GM21619 (cell line): ENCODE measurements around the gene FGF5.
"Not testable (repeated sequence)": the region's sequence is repeated elsewhere in the genome, so short reads cannot be mapped to it uniquely, and the experiment has no call there.

Source experiments
- ATAC-seq: cut with Tn5 transposase; IDR thresholded peaks from one replicate; pipeline ENCODE4 v1.9.1; 2021; ENCODE audit not compliant: unreplicated experiment

Gene FGF5

GRCh38 chr4:80253510-80253909 lies 13.0 kb upstream of the FGF5 start:
- ATAC-seq: no peak

DNA sequence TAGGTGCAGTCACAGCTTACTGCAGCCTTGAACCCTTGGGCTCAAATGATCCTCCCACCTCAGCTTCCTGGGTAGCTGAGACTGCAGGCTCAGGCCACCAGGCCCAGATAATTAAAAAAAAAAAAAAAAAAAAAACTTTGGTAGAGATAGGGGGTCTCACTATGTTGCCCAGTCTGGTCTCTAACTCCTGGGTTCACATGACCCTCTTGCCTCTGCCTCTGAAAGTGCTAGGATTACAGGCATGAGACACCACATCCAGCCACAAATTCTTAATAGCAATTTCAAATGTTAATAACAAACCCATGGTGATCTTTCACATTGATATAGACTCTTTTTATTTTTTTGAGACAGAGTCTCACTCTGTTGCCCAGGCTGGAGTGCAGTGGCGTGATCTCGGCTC lies 12.3 kb upstream of the FGF5 start:
- ATAC-seq: no peak

DNA sequence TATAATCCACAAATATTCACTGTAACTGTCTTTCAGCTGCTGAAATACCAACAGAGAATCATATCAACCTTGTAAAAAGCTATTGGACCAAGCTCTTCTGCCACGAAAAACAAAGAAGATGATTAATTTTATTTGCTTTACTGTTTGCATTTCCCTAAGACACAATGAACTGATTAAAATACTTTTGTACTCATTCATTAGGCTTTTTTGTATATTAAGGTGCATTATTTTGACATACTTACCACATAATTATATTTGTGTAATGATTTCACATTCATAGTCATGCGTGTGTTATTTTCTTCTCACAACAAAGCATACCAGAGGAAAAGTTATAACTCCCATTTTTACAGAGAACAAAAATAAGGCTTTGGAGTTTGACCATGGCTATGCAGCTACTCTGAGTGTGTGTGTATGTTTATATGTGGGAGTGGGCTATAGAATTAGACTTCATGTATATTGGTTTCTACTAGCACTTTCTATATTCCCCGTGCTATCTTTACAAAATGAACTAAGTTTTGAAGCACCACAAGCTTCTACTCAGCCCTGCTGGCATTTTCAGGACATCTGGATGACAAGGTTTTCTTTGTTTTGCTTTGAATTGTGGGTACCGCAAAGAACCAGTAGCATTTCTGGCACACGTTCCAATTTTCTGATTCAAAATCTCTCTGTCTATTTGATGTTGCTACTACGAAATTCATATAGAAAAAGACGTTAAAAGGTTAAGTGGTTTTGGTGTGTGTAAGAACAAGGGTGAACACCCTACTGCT lies 11.0 kb upstream of the FGF5 start:
- ATAC-seq: no peak

DNA sequence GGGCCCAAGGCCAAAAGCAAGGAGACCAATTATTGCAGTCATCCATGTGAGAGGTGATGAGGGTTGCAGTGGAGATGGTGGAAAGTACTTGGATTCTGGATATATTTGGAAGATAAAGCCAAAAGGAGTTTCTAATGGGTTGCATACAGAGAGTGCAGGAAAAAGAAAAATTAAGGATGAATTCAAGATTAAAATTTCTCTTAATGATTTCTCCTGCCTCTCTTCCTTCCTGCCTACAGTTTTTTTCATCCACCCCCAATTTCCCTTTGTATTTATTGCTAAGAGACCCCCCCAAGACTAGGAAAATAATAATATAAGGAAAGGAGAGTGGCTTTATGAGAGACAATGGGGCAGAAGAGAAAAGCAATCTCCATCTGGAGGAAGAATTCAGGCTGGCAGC lies 8.6 kb upstream of the FGF5 start:
- ATAC-seq: no peak

- ATAC-seq: no peak
Observed at GRCh38 chr4:80259012-80259411, 7.5 kb upstream of the FGF5 start.

DNA sequence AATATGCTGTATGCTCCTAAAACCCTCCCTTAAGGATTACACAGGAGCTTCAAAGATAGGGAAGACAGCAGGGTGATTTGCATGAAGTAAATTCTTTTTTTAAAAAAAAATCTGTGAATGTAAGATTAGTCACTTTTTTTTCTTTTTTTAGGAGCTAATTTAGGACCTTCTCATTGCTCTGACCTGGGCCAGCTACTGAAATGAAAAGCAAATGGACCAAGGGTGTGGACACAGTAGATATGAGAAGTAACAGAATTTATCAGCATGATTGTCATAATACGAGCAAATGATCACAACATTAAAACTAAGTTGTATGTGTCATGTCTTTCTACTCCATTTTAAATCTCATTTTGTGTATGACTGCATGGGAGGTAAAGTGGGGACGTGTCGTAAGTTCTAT lies 6.6 kb upstream of the FGF5 start:
- ATAC-seq: no peak

DNA sequence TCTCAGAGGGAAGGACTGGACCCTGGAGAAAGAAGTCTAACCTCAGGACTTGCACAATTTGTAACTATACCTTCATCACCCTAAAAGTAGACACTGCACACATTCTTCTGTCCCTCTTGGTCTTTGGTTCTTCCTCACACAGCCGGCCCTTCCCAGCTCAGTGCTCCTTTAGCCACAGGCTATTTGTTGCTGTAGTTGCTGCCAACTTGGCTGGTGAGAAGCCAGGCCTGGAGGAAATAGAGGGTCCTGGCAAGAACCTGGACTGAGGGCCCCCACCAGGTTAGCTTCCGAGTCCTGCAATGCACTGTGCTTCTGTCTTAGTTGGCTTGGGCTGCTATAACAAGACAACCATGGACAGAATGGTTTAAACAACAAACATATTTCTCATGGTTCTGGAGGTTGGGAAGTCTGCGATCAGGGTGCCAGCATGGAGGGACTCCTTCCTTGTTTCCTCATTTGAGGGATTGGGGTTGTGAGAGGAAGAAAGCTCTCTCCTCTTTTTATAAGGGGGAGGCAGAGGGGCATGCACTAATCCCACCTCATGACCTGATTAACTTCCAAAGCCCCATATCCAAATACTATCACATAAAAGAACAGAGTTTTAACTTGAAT lies 4.4 kb upstream of the FGF5 start:
- no peak for ATAC-seq

GRCh38 chr4:80263541-80264351 lies 2.7 kb upstream of the FGF5 start:
- no peak for ATAC-seq

GRCh38 chr4:80264352-80264647 lies 2.2 kb upstream of the FGF5 start:
- no peak for ATAC-seq

GRCh38 chr4:80264825-80265224 lies 1.6 kb upstream of the FGF5 start:
- no peak for ATAC-seq

DNA sequence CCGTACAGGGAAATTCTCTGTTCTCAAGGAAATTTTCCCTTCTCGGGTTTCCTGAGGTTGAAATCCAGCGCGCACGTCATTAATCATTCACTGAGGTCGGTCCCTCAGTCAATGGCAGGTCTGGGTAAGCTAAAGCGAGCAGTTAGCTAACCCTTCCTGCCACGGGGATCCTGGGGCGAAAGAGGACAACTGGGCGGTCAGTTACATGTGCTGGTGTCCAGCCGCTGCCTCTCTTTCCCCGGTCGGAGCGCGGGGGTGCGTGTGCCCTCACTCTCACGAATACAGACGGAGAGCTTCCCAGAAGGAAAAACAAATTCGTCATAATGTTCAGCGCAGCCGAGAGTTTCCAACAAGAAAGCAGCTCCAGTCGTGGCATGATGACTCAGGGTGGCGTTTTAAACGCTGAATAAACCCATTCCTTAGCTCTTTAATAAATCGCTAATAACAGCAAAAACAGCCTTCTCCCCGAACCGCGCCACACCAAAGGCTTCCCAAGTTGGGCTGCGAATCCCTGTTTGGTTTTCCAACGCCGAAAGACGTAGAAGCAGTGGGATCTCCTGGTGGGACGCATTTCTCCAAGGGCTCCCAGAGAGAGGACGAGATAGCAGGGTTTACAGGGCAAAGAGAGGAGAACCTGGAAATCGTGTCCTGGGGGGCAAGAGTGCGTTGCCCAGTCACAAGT lies 752 bp upstream of the FGF5 start:
- ATAC-seq: no peak

DNA sequence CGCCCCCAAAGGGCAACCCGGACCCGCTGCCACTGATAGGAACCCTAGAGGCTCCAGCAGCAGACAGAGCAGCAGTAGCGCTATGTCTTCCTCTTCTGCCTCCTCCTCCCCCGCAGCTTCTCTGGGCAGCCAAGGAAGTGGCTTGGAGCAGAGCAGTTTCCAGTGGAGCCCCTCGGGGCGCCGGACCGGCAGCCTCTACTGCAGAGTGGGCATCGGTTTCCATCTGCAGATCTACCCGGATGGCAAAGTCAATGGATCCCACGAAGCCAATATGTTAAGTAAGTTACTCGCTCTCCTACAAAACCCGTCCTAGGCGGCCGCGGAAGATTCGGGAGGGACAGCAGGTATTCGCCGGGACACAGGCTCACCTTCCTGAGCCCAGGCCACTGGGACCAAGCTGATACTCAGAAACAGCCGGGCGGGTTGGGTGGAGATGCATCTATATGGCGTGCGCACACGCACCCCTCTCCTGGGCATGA lies 477 bp downstream of the FGF5 start:
- ATAC-seq: no peak

DNA sequence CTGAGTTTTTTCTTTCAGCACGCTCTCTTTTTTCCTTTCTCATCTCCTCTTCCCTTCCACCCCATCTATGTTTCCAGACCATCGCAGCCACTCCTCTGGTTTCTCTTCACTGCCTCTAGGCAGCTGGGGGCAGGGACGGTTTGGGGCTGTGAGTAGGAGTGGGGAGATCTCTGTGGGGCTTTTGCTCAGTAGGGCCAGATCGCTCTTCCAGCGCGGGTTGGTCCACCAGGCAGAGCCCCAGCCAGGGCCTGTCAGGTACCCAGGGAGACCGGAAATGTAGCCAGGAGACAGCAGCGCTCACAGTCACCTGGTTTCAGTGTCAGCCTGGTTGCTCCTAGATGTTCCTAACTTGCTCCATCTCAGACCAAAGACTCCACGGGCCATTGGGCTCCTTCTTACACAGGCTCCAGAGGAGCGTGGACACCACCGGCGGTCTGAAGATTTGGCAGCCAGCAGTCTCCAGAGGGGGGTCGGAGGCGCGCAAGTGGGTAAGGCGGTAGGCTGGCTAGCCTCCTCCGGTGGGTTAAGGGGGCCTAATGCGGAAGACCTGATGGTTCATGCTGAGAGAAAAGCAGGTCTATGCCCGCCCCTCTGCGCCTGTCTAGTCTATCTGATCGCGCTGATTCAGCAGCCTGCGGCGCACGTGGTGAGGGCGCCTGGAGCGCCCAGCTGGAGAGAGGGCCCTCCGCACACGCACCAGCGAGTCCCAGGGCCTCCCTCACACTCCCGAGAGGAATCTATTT lies 1.8 kb downstream of the FGF5 start:
- ATAC-seq: no peak

DNA sequence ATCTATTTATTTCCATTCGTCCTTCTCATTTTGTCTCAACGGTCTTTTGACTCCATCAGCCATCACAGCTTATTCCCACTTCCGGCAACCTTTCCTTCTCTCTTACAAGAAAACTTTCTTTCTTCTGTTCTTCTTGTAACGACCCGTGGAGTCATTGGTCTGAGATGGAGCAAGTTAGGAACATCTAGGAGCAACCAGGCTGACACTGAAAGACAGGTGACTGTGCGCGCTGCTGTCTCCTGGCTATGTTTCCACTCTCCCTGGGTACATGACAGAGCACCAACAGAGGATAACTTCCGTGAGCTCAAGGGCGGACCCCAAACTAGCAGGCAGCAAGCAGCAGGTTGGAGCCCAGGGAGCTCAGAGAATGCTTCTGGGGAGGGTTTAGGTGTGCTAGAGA lies 2.5 kb downstream of the FGF5 start:
- no peak for ATAC-seq

DNA sequence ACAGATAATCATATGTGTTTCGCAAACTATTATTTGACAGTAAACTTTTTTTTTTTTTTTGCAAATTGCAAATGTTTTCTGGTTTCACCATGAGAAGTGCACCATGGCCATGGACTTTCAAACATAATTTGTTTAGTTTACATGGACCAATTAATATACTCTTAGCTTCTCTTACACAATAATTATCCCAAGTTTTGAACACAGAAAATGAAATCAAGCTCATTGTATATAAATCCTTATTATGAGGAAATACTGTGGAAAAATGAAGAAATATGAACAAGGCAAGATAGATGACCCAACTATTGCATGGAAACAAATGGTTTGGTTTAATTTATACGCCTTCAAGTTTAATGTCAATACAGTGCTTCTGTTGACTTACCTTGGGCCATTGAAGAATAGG lies 3.9 kb downstream of the FGF5 start:
- ATAC-seq: no peak

DNA sequence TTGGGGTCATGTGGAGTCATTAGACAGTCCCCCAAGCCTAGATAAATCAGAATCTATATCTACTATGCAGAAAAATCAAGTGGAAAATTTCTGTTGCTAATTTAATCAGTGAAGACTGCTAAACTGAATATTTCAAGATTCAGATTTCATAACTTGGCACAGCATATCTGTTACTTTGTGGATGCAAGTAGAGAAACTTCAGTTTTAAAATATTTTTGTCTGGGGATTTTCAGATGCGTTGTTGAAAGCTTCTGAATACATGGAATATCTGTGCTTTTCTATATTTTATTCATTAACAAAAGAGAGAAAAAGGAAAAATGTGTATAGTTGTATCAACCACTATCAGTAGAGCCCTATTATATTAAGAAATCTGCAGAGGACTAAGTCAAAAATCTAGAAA lies 4.4 kb downstream of the FGF5 start:
- ATAC-seq: no peak

- ATAC-seq: no peak
Observed at GRCh38 chr4:80271801-80272200, 5.3 kb downstream of the FGF5 start.

DNA sequence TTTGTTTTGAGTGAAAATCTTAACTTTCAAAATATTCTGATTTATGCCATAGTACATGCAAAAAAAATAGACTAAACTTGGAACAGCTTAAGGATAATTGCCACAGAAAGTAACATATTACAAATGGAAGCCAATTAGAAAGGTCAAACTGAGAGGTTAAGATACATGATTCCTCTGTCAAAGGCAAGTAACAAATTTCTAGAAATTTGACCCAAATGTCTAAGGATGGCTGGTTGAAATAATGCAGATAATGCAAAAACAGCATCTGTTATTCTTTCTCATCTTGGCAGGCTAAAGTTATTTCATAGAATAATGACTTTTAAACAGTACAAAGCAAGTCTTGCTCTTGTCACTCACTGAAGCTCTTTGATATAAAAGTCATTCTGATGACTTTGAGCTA lies 10.5 kb downstream of the FGF5 start:
- ATAC-seq: no peak

GRCh38 chr4:80279751-80280150 lies 13.3 kb downstream of the FGF5 start:
- ATAC-seq: no peak

GRCh38 chr4:80286451-80286850 lies 20.0 kb downstream of the FGF5 start:
- no peak for ATAC-seq

DNA sequence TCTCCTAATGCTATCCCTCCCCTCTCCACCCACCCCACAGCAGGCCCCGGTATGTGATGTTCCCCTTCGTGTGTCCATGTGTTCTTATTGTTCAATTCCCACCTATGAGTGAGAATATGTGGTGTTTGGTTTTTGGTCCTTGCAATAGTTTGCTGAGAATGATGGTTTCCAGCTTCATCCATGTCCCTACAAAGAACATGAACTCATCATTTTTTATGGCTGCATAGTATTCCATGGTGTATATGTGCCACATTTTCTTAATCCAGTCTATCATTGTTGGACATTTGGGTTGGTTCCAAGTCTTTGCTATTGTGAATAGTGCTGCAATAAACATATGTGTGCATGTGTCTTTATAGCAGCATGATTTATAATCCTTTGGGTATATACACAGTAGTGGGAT lies 24.2 kb downstream of the FGF5 start:
- not testable (repeated sequence) for ATAC-seq
